ENCODE results near the gene DLG5. TPM values are rescaled to one million over a fixed set of nuclear protein-coding genes. Genes with fewer than 3 reads are reported as not detected.
A peak's percentile ranks its signal among the peaks of the same experiment; 100 is the strongest.

The DLG5 gene
- polyA plus RNA-seq, 6 donors from 2014 or later: 0.09 TPM; not detected in 5

- Mint-ChIP-seq H3K36me3 (no peaks in the 10 kb centered on the region), H3K4me1 (no peaks in the 10 kb centered on the region), H3K4me3 (no peak overlapping the region), H3K27me3 (no peaks in the 10 kb centered on the region), H3K27ac (no peak overlapping the region), H3K9me3 (no peaks in the 10 kb centered on the region)
- DNase-seq: no peak
- ATAC-seq (ENCODE audit: low read depth in 2 of 2): no peak
These were observed 98.2 kb downstream of the DLG5 start for GRCh38 chr10:77828377-77828776.

DNA sequence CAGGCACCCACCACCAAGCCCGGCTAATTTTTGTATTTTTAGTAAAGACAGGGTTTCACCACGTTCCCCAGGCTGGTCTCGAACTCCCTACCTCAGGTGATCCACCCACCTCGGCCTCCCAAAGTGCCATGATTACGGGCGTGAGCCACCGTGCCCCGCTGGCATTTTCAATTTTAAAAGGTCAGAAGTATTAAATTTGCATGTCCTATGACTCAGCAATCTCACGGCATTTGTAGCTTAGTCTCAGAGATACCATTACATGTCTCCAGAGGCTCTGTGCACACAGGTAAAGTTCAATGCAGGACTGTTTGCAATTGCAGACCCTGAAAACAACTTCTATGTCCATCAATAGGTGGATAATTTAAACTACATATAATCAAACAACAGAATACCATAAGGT lies 99.2 kb downstream of the DLG5 start:
- ATAC-seq (ENCODE audit: low read depth in 2 of 2) (no peak), DNase-seq (no peak)
- Mint-ChIP-seq H3K27me3 (no peaks in the 10 kb centered on the region), H3K9me3 (no peaks in the 10 kb centered on the region), H3K4me3 (no peak overlapping the region), H3K4me1 (no peaks in the 10 kb centered on the region), H3K36me3 (no peaks in the 10 kb centered on the region), H3K27ac (no peak overlapping the region)

- no peak for DNase-seq
- Mint-ChIP-seq H3K4me3 (no peak overlapping the region), H3K4me1 (no peaks in the 10 kb centered on the region), H3K36me3 (no peaks in the 10 kb centered on the region), H3K27ac (no peak overlapping the region), H3K9me3 (no peaks in the 10 kb centered on the region), H3K27me3 (no peaks in the 10 kb centered on the region)
- ATAC-seq (ENCODE audit: low read depth in 2 of 2): no peak
These were observed 100.6 kb downstream of the DLG5 start for GRCh38 chr10:77825965-77826364.

DNA sequence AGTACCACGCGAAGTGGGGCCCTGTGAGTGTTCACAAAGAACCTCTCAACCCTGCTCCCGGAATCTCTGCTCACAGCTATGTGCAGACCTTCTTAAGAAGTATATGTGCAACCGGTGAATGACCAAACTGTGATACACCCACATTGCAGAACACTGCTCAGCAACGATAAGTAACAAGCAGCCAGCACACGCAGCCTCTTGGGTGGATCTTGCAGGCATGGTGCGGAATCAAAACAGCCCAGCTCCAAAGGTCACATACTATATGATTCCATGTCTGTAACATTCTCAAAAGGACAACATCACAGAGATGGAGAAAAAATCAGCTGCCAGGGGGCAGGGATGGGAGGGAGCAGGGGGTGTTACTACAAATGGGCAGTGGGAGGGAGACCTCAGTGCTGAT lies 101.6 kb downstream of the DLG5 start:
- Mint-ChIP-seq H3K27ac (no peak overlapping the region), H3K9me3 (no peaks in the 10 kb centered on the region), H3K4me3 (no peak overlapping the region), H3K27me3 (no peaks in the 10 kb centered on the region), H3K36me3 (no peaks in the 10 kb centered on the region), H3K4me1 (no peaks in the 10 kb centered on the region)
- ATAC-seq (ENCODE audit: low read depth in 2 of 2): no peak
- DNase-seq: no peak

GRCh38 chr10:77823811-77824542 lies 102.6 kb downstream of the DLG5 start:
- H3K4me3 Mint-ChIP-seq: no peak overlapping the region
- H3K27me3 Mint-ChIP-seq: no peaks in the 10 kb centered on the region
- H3K4me1 Mint-ChIP-seq: no peaks in the 10 kb centered on the region
- H3K36me3 Mint-ChIP-seq: no peaks in the 10 kb centered on the region
- ATAC-seq (ENCODE audit: low read depth in 2 of 2) (no peak), DNase-seq (no peak)
- H3K27ac Mint-ChIP-seq: peak overlapping the region in 1 of 6 donors; percentile 30
- no peaks in the 10 kb centered on the region for H3K9me3 Mint-ChIP-seq

DNA sequence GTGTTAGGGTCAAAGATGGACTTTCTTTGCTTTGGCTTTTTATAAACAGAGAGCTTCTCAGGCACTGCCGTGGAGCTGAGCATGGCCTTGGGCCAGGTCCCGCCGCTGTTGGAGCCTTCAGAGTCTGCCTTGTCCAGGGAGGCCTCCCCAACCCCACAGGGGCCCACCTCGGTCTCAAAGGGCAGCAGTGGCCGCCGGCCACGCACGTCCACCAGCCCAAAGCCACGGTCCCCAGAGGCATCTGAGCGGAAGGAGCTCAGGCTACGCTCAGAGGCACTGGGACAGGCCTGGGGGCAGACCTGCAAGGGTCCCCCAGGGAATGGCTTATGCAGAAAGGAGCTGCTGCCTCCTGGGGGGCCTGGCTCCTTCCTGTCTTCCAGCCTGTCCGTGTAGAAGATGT lies 105.0 kb downstream of the DLG5 start:
- Mint-ChIP-seq H3K4me3 (peak overlapping the region in 1 of 8 donors; percentile 6), H3K36me3 (no peaks in the 10 kb centered on the region), H3K4me1 (no peaks in the 10 kb centered on the region), H3K9me3 (no peaks in the 10 kb centered on the region), H3K27me3 (no peaks in the 10 kb centered on the region), H3K27ac (no peak overlapping the region)
- ATAC-seq (ENCODE audit: low read depth in 2 of 2) (no peak), DNase-seq (no peak)

DNA sequence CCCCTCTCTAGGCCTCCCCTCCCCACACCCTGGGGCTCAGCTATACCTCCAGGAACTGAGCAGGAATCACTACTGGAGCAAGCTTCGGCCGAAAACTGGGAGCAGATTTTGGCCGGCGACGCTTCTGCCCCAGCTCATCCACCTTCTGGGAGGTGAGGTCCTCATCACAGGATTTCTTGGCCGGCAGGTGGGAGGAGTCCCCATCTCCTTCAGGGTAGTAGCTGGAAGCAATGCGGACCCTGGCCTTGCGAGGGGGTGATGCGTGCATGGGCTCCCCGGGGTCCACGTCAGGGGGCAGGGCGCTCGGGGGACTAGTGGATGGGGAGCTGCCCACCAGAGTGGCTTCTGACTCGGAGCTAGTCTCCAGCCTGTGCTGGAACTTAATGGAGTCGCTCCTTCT lies 105.5 kb downstream of the DLG5 start:
- Mint-ChIP-seq H3K36me3 (no peaks in the 10 kb centered on the region), H3K4me3 (no peak overlapping the region), H3K27ac (no peak overlapping the region), H3K27me3 (no peaks in the 10 kb centered on the region), H3K4me1 (no peaks in the 10 kb centered on the region), H3K9me3 (no peaks in the 10 kb centered on the region)
- ATAC-seq (ENCODE audit: low read depth in 2 of 2): no peak
- no peak for DNase-seq

GRCh38 chr10:77820349-77820748 lies 106.2 kb downstream of the DLG5 start:
- Mint-ChIP-seq H3K27ac (no peak overlapping the region), H3K27me3 (no peaks in the 10 kb centered on the region), H3K36me3 (no peaks in the 10 kb centered on the region), H3K4me1 (no peaks in the 10 kb centered on the region), H3K9me3 (no peaks in the 10 kb centered on the region), H3K4me3 (no peak overlapping the region)
- ATAC-seq (ENCODE audit: low read depth in 2 of 2) (no peak), DNase-seq (no peak)

DNA sequence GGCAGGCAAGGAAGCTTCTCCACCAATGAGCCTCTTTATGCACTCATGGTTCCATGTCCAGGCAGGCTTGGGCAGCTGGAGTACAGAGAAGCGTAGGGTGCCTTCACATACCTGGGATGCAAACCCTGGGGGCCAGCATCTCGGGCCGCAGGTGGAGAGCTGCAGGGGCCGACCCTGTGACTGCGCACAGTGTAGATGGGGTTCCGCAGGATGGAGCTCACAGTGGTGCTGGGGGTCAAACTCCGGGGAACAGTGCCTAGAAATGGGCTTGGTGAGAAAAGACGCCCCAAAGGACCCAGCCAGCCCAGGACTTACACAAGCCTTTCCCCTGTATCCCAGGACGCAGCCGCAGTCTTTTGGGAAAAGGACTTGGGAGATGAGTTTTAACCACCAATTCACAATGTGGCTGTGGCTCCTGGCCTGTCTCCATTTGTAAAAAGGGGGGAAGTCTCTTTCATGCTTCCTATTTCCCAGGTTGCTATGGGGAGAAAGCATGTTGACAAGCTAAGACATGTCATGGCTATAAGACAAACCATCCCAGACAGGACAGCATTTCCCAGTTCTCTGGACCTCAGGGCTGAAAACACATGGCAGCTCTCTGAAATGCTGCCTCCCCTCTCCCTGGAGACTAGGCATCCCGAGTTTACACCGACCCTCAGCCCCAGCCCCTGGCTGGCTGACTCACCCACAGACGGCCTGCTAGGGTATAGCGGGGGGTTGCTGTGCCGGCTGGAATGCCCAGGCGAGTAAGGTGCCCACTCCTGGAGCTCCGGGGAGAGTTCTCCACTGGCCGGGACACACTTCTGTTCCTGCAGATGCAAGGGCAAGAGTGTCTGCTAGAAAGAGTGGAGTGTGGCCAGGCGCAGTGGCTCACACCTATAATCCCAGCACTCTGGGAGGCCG lies 107.1 kb downstream of the DLG5 start:
- no peaks in the 10 kb centered on the region for H3K4me1 Mint-ChIP-seq
- ATAC-seq (ENCODE audit: low read depth in 2 of 2): no peak
- H3K27ac Mint-ChIP-seq: no peak overlapping the region

GRCh38 chr10:77818378-77818777 lies 108.2 kb downstream of the DLG5 start:
- no peak for DNase-seq
- Mint-ChIP-seq H3K4me3 (no peak overlapping the region), H3K27ac (peak overlapping the region in 1 of 6 donors; percentile 39), H3K27me3 (no peaks in the 10 kb centered on the region), H3K9me3 (no peaks in the 10 kb centered on the region), H3K4me1 (no peaks in the 10 kb centered on the region), H3K36me3 (no peaks in the 10 kb centered on the region)
- no peak for ATAC-seq (ENCODE audit: low read depth in 2 of 2)

More for the DNA sequence above, 107.1 kb downstream of the DLG5 start:
- no peaks in the 10 kb centered on the region for H3K9me3 Mint-ChIP-seq
- H3K27me3 Mint-ChIP-seq: no peaks in the 10 kb centered on the region
- no peak overlapping the region for H3K4me3 Mint-ChIP-seq
- DNase-seq: no peak
- no peaks in the 10 kb centered on the region for H3K36me3 Mint-ChIP-seq

GRCh38 chr10:77817541-77817940 lies 109.0 kb downstream of the DLG5 start:
- no peak for ATAC-seq (ENCODE audit: low read depth in 2 of 2)
- H3K4me1 Mint-ChIP-seq: no peaks in the 10 kb centered on the region
- no peak for DNase-seq
- no peaks in the 10 kb centered on the region for H3K36me3 Mint-ChIP-seq
- no peak overlapping the region for H3K27ac Mint-ChIP-seq
- H3K4me3 Mint-ChIP-seq: no peak overlapping the region
- H3K27me3 Mint-ChIP-seq: no peaks in the 10 kb centered on the region
- H3K9me3 Mint-ChIP-seq: no peaks in the 10 kb centered on the region

DNA sequence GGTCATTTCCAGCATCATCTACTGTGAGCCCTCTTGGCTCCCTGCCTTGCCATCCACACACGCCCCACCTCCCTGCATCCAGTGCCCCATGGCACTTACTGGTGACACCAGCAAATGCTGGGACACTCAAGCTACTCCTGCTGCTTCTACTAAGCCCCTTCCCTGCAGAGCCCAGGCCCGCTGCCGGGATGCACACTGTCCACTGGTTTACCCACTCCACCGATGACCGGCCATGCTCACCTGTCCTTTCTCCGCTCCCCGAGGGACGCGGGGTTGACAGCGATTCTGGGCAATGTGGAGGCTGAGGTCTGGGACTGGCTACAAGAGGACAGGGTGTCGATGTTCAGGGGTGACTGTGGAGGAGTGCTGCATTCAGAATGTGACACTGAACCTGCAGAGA lies 110.2 kb downstream of the DLG5 start:
- Mint-ChIP-seq H3K36me3 (no peaks in the 10 kb centered on the region), H3K9me3 (peaks cover 0 to 2% (median 0%) of the 10 kb centered on the region in 7 donors)
- ATAC-seq (ENCODE audit: low read depth in 2 of 2): no peak

GRCh38 chr10:77812741-77813140 lies 113.8 kb downstream of the DLG5 start:
- Mint-ChIP-seq H3K4me1 (no peaks in the 10 kb centered on the region), H3K9me3 (peaks cover 0 to 2% (median 0%) of the 10 kb centered on the region in 7 donors), H3K27ac (no peak overlapping the region), H3K36me3 (no peaks in the 10 kb centered on the region), H3K4me3 (no peak overlapping the region), H3K27me3 (no peaks in the 10 kb centered on the region)
- no peak for ATAC-seq (ENCODE audit: low read depth in 2 of 2)
- DNase-seq: no peak

More for the DNA sequence above, 110.2 kb downstream of the DLG5 start:
- H3K27ac Mint-ChIP-seq: no peak overlapping the region
- no peaks in the 10 kb centered on the region for H3K27me3 Mint-ChIP-seq
- no peaks in the 10 kb centered on the region for H3K4me1 Mint-ChIP-seq
- DNase-seq: no peak
- H3K4me3 Mint-ChIP-seq: no peak overlapping the region

DNA sequence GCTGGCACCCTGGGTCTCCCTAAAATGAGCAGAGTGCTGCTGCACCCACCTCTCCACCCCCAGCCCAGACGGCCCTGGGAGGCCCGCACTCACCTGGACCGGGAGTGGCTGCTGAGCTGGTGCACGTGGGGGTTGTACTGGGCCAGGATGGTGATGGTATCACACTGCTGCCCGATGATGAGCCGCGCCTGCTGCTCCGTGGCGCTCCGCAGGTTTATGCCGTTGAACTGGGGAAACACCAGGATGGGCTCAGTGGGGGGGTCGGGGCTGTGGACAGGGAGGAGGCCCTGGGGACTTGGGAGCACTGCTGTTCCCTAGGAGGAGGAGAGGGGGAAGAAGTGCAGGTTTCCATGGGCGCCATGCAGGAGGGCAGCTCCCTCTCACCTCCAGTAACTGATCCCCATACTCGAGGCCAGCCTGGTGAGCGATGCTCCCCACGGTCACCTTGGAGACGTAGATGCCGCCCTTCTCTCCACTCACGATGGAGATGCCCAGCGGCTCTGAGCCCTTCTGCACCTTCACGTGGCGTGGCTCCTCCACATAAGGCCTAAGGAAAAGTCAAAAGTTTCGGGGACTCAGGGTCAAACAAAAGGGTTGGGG lies 114.6 kb downstream of the DLG5 start:
- Mint-ChIP-seq H3K36me3 (no peaks in the 10 kb centered on the region), H3K4me1 (no peaks in the 10 kb centered on the region), H3K9me3 (peaks cover 0 to 2% (median 0%) of the 10 kb centered on the region in 7 donors), H3K4me3 (no peak overlapping the region), H3K27me3 (no peaks in the 10 kb centered on the region), H3K27ac (no peak overlapping the region)
- ATAC-seq (ENCODE audit: low read depth in 2 of 2) (no peak), DNase-seq (no peak)
